Stimulated activated CD8-positive, alpha-beta memory T cell treated with anti-CD3 and anti-CD28 coated beads, Interleukin-4, amount 100 ng/mL, for 1 hour (primary cell): Measurements from ENCODE around the gene KIAA1217.

Experiments used
- DNase-seq, 2 donors: peaks; one replicate each; pipeline ENCODE4 v3.0.0-alpha.2; 2020; ENCODE audit warnings: low read depth in 2 of 2, low spot score in 1 of 2

The KIAA1217 gene

DNA sequence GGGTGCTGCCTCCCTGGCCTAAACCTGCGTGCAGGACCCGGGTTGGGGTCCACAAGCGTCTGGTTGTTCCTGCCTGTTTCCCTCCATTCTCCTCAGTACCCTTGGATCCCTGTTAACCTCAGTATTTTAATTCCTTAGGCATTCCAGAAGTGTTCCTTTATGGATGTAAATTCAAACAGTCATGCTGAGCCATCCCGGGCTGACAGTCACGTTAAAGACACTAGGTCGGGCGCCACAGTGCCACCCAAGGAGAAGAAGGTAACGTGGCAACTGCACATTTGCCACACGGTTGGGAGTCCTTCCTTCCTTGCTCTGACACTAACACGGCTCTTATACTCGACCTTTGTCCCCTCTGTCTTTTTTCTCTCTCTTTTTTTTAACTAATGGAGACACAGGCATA is 327.7 kb downstream of the KIAA1217 start:
- DNase-seq, result no peak

- DNase-seq, result no peak
These were observed 332.4 kb downstream of the KIAA1217 start for GRCh38 chr10:24541239-24541753.

GRCh38 chr10:24542314-24543270 is 333.7 kb downstream of the KIAA1217 start:
- no peak for DNase-seq

DNA sequence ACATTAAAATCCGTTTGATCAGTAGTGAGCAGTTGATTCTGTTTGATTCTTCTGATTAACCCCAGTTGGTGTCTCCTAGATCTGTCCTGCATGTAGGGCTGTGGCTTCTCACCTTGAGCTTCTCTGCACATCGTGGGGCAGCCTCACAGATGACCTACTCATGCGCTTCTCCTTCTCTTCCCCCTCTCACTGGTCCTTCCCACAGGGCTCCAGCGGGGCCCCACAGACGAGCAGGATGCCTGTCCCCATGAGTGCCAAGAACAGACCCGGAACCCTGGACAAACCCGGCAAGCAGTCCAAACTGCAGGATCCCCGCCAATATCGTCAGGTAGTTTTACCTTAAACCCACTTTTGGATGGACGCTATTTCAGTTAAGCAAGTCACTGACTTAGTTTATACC is 335.8 kb downstream of the KIAA1217 start:
- DNase-seq, result no peak

GRCh38 chr10:24545585-24545984 is 336.6 kb downstream of the KIAA1217 start:
- no peak for DNase-seq

GRCh38 chr10:24550680-24551079 is 341.7 kb downstream of the KIAA1217 start:
- no peak for DNase-seq

GRCh38 chr10:24551161-24551560 is 342.2 kb downstream of the KIAA1217 start:
- DNase-seq, result no peak

DNA sequence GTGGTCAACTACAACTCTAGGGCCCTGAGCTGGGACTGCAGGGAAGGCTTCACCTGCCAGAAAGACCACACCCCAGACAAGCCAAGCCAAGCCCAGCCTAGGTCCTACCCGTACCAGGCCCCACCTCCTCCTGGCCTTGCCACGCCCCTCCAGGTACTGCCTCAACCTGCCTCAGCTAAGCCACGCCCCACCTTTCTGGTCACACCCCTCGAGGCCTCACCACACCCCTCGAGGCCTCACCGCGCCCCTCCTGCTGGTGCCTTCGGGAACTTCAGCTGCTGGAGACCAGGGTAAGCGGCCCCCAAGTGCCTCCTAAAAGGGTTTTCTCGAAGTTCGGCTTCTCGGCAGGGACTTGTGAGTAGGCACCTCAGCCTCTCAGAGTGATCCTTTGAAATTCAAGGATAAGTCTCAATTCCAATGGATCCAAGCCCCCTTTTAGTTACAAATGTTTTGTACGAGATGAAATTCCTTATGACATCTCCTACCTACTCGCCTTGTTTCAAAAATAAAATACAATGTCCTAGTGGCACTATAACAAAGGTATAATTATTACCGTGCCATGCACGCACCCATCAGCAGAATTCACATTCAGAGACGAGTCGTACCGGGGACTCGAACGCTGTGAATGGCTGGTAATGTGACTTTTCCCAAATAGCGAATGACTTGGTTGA is 343.5 kb downstream of the KIAA1217 start:
- no peak for DNase-seq

- no peak for DNase-seq
These were observed 344.2 kb downstream of the KIAA1217 start for GRCh38 chr10:24553051-24553612.

GRCh38 chr10:24554036-24554435 is 345.1 kb downstream of the KIAA1217 start:
- DNase-seq, result no peak

DNA sequence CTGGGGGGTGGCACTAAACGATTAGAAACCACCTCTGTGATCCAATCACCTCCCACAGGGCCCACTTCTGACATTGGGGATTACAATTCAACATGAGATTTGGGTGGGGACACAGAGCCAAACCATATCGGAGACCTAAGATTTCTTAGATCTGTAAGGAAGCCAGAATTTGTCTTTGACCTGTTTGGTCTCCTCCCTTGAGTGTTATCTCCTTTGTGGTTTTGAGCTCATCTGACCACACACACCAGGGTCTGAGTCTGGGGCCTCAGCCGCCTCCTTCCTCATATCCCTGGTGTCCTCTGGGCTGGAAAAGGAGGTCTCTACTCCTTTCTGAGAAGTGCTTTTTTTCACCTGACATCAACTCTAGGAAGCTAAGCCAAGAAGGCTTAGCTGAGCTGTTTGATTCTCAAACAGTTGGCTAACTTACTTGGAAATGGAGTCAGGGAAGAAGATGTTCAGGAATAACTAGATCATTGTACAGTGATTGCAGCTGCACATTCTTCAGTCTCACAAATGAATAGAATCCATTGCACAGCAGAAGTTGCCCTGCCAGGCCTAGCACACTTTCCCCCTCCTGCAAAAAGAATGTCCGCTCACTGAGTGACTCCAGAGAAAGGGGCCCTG is 347.3 kb downstream of the KIAA1217 start:
- DNase-seq, result no peak

DNA sequence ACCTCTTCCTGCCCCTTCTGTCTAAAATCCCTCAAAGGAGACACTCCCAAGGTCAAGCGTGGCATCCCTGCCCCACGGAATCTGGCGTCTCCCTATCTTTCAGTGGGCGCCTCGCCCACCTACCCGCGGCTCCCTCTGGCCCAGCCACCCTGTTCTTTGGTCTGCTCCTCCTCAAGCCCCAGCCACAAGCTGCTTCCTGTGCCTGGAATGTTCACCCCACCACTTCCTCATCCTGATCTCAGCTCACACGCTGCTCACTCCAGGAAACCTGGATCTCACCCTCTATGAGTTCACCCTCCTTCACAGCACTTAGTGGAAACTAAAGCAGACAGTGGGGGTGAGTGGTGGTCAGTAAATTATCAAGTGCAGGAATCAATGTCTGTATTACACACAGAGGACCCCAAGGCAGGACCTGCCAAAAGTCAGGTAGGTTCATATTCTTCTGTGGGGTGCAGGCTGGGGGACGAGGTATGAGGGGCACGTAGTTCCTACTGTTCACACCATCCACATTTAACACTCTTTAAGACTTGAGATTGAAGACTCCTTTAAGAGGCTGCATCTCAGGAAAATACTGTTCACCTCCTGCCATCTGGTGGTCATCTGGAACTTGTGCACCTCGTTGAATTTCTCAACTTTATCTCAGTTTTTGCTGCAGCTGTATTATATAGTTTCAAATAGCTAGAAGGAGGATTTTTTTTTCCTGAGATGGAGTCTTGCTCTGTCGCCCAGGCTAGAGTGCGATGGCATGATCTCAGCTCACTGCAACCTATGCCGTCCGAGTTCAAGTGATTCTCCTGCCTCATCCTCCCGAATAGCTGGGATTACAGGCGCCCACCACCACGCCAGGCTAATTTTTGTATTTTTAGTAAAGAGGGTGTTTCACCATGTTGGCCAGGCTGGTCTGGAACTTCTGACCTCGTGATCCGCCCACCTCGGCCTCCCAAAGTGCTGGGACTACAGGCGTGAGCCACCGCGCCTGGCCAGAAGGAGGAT is 348.1 kb downstream of the KIAA1217 start:
- DNase-seq, result no peak

- DNase-seq, result no peak
These were observed 352.5 kb downstream of the KIAA1217 start for GRCh38 chr10:24561453-24561852.

DNA sequence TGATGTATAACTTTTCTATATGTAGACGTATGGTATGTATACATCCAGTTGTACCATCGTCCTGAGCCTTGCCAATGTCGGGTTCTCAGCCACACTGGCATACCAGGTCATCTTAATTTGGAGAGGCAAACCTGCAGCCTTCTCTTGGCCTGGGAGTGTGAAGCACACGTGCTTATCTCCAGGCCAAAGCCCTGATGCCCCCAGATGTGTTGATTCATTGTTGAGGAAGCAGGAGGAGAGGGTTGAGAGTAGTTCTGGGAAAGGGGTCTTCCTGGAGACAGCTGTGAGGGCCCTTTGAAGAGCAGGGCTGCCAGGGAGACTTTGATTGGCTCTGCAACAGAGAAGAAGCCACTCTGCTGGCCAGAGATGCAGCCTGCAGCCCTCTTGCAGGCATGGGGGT is 359.1 kb downstream of the KIAA1217 start:
- DNase-seq, result no peak

GRCh38 chr10:24569330-24569796 is 360.4 kb downstream of the KIAA1217 start:
- no peak for DNase-seq

DNA sequence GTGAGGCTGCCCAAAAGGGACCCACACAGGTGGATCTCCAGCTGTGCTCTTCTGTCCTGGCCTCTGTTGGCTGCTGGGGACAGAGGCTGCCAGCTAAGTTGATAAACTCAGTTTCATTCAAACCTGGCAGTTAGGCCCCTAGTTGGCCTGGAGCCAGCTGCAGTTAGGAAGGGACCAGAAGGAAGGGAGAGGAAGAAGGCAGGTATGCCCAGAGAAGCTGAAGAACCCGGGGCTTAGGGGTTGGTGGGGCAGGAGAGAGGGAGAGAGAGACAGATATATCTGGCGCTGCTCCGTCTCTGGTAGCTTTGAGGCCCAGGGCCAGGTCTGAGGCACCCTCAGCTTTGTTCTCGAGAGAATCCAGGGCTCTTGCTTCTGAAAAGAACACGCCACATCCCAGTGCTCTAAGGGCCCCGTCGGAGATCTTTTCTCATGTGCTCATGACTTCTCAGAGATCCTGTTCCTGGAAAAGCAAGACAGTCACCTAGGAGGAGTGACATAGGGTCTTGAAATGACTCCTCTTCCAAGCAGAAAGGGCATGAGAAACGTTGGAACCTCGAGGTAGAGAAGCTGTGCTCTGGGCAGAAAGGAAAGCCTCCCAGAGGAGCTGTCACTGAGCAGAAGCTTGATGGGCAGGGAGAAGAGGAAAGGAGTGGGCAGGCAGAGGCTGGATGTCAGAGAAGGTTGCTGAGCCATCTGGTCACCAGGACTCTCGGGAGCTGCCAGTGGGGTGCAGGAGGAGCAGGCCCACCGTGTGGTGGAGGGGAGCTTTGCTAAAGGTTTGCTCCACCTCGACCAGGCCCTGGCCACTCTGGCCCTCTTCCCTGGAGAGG is 361.1 kb downstream of the KIAA1217 start:
- no peak for DNase-seq

- DNase-seq, result no peak
These were observed 361.9 kb downstream of the KIAA1217 start for GRCh38 chr10:24570658-24571426.

DNA sequence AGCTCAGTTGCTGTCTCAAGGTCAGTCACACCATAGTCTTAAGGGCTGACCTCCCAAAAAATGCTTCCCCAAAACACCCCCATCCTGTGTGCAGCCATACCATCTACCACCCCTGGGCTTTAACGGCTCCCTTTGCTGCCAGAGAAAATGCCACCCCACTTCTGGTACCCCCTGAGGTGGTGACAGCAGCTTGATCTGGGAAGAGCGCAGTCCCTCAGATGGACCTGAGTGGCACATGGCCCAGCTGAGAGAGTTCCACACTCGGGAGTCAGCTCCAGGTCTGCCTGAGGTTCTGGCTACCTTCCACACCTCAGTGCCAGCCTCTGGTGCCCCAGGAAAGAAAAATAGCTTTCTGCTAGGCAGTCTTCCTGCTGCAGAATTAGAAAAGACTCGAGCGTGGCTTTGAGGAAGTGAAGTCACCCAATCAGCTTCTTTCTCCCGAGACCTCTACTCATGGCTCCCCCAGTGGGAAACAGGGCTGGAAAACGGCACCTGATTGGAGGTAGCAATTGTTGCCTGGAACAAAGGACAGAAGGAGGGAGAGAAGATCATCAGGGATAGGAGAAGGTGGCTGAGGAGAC is 363.0 kb downstream of the KIAA1217 start:
- DNase-seq, result no peak
